Fibroblast of peridontal ligament (primary cell): ENCODE results near the gene RUNX2.

Experiments
- DNase-seq: peaks from one replicate; pipeline ENCODE4 v3.0.0-alpha.2; 2010; ENCODE audit errors: extremely low read depth

Gene RUNX2

DNA sequence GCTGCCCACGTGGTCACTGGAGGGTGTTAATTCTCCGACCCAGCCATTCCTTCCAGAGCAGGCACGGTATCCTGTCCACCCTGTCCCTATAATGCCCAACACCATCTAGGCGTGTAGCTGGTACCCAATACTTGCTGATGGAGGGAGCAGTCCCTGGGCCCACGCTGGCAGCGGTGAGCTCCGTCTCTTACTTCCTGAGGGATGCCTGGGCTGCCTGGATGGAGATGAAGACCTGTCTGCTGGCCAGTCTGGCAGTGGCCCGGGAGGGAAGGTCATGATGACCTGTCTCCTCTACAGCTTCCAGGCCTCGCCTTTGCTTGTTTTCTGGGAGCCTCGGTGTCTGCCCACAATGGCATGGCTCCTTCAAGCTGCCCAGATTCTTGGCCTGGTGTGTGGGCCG is 347.5 kb downstream of the RUNX2 start:
- no peak for DNase-seq

GRCh38 chr6:45676380-45676779 is 348.2 kb downstream of the RUNX2 start:
- DNase-seq, result no peak

- peak; percentile 50 for DNase-seq
Observed at GRCh38 chr6:45677381-45678284, 349.5 kb downstream of the RUNX2 start.

- no peak for DNase-seq
Observed at GRCh38 chr6:45678285-45678607, 350.1 kb downstream of the RUNX2 start.

- DNase-seq, result no peak
Observed at GRCh38 chr6:45679163-45679562, 351.0 kb downstream of the RUNX2 start.

GRCh38 chr6:45679631-45680030 is 351.5 kb downstream of the RUNX2 start:
- DNase-seq, result no peak

DNA sequence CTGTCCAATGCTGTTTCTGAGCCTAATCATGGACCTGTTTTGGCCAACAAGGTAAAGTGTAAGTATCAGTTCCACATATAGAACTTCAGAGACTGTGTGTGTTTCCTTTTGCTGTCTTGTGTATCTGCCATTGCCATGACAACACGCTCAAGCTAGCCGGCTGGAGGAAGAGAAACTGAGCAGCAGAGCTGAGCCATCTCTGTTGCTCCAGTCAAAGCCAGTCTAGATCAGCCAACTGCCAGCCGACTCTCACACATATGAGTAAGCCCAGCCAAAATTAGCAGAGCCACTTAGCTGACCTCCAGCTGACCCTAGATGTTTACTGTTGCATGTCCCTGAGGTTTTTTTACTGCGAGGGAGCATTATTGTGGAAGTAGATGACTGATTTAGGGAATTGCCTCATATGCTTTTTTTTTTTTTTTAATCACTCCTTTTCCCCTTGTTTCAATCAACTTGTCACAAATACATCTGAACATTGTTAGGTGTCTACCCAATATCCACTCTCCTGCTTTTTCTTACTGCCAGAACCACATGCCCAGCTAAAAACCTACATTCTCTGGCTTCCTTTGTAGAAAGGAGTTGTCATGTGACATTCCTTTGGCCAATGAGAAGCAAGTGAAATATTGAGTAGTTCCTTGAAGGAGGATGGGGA is 353.9 kb downstream of the RUNX2 start:
- DNase-seq, result peak; percentile 54

DNA sequence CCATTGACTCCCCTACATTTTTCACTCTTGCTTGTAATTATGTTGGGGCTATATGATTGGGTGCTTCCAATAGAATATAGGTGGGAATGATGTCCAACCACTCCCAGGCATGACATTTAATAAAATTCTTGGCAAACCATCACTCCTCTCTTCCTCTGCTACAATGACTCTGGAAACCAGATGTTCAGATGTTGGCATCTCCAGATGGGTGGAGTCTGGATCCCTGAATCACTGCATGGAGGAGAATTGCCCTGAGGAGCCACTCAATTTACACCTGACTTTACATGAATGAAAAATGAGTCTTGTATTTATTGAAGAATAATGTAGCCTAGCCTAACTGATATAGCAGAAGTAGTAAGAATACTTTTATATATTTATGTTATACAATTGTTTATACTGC is 356.3 kb downstream of the RUNX2 start:
- no peak for DNase-seq

DNA sequence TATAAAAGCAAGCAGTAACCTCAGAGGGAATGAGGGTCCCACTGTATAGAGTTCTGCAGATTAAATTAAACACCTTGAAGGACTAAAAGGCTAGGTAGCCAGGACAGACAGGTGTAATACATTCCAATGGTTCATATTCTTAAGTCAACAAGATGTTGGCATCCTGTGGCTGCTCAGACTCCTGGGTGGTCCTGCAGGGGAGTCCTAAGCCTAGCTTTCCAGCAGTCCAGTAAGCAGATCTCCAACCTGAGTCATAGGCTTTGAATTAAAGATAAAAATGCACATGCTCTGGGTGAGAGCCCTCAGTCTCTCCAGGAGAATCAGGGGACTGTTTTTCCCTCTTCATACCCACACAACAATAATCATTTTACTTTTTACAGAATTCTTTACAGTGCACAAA is 356.9 kb downstream of the RUNX2 start:
- DNase-seq, result no peak

- DNase-seq, result no peak
Observed at GRCh38 chr6:45686841-45687569, 358.9 kb downstream of the RUNX2 start.

DNA sequence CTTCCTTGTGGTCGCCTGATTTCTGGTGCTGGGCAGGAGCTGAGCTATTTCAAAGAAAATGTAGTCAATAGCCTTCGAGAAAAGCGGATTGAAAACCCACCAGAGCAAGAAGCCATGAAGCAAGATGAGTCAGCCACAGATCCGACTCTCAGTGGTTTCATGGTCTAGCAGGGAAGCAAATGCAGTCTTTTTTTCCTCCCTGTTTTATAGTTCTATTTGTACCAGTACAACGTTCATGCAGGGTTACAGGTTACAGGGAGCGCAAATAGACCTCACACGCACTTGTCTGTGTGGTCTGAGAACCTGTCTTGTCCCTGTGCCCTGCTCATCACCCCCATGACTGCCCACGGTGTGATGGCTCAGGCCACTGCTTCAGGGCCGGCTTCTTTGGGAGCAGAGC is 359.4 kb downstream of the RUNX2 start:
- DNase-seq, result no peak

- no peak for DNase-seq
Observed at GRCh38 chr6:45688180-45688579, 360.1 kb downstream of the RUNX2 start.

- no peak for DNase-seq
Observed at GRCh38 chr6:45689926-45690615, 361.9 kb downstream of the RUNX2 start.

DNA sequence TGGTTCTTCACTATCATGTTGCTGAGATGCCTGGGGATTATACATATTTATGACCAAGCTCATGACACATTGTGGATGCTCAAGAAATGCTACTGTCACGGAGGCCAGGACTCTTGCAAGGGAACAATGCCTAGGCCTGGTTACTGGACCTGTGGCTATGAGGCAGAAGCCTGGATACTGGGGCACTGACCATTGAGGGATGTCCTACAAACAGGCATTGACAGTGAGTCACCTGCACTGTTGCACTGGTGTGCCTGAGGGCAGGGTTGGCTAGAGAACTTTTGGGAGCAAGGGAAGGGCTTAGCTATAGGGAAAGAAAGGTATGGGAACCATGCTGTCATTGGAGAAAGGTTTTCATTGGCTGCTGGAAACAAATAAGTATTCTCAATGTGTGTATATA is 362.7 kb downstream of the RUNX2 start:
- no peak for DNase-seq

DNA sequence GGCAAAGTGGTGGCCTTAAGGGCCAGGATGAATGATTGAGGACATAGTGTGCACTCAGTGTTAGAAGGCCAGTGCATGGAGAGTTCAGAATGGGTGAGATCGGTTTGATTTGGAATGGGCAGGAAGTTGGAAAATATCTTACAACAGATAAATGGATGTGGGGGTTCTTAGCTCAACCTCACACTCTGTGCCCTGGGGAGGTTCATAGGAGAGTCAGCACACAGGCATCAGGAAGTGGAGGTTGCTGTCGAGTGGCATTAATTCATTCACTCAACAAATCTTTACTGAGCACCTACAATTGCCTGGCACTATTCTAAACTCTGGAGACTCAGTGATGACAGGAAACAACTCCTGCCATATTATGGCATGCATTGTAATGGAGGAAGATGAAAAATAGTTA is 363.3 kb downstream of the RUNX2 start:
- DNase-seq, result no peak

DNA sequence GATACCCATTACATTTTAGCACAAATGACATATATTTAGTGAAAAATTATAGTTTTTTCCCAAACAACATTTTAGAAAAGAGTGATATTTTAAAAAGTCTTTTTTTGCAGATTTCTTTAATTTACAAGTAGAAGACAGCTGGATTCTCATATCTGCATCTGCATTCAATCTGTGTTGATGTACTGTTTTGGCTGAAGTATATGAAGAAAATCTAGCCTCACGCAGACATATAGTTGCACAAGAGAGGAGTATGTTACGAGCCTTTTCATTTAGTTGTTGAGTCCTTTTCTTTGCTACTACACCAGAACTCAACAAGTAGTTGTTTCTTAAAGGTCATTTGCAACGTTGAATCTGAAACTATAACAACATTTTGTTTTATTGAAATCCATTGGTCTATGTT is 363.9 kb downstream of the RUNX2 start:
- DNase-seq, result no peak

GRCh38 chr6:45696738-45697137 is 368.6 kb downstream of the RUNX2 start:
- DNase-seq, result no peak

DNA sequence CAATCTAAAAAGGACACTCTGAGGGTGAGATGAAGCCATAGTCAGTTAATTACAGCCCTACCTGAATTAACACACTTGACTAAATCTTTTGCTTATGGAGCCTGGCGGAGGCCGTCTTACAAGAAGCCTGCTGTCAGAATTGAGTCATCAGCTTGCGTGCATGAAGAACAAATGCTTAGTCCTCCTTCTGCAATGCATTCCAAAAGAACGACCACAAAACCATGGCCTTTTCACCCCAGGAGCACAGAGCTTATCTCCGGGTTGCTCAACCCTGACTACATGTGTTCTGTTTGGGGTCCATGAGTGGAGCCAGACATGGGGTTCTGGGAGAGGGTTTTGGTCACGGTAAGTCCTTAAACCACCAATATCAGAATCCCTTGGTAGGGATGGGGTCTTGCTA is 369.5 kb downstream of the RUNX2 start:
- peak; percentile 99 for DNase-seq

GRCh38 chr6:45698046-45698445 is 369.9 kb downstream of the RUNX2 start:
- peak; percentile 87 for DNase-seq

GRCh38 chr6:45699663-45700062 is 371.5 kb downstream of the RUNX2 start:
- no peak for DNase-seq

GRCh38 chr6:45702849-45703739 is 375.0 kb downstream of the RUNX2 start:
- peak; percentile 78 for DNase-seq
